Measurements from ENCODE around the gene LHFPL2.
"Not testable (repeated sequence)": the region's sequence is repeated elsewhere in the genome, so short reads cannot be mapped to it uniquely, and the experiment has no call there.

Gene LHFPL2

DNA sequence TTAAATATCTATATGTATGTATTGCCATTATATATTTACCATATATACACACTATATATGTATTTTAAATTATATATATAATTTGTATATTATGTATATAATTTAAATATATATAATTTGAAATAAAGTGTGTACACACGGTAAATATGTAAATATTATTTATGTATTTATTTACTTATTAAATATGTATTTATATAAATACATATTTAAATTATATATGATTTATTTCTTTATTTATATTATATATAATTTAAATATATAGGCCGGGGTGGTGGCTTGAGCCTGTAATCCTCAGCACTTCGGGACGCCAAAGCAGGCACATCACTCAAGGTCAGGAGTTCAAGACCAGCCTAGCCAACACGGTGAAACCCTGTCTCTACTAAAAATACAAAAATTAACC is 31.3 kb upstream of the LHFPL2 start:
- Histone ChIP-seq H3K4me1 (ENCODE audit: control insufficient read depth, insufficient read depth, low read length) (no peaks in the 10 kb centered on the region), H3K27me3 (ENCODE audit: control insufficient read depth, insufficient read depth, low read length, poor library complexity, severe bottlenecking) (no peaks in the 10 kb centered on the region), H3K9me3 (ENCODE audit: control insufficient read depth, low read length) (no peaks in the 10 kb centered on the region), H3K27ac (ENCODE audit: insufficient read depth, low read depth, low read length, poor library complexity, severe bottlenecking) (no peak overlapping the region), H3K36me3 (ENCODE audit: control insufficient read depth, insufficient read depth, low read length) (no peaks in the 10 kb centered on the region), H3K4me3 (ENCODE audit: insufficient read depth, low read depth, low read length) (no peak overlapping the region)
- 93 to 98% methylated on average over 4 of the region's 5 CpGs for WGBS, 2 experiments

DNA sequence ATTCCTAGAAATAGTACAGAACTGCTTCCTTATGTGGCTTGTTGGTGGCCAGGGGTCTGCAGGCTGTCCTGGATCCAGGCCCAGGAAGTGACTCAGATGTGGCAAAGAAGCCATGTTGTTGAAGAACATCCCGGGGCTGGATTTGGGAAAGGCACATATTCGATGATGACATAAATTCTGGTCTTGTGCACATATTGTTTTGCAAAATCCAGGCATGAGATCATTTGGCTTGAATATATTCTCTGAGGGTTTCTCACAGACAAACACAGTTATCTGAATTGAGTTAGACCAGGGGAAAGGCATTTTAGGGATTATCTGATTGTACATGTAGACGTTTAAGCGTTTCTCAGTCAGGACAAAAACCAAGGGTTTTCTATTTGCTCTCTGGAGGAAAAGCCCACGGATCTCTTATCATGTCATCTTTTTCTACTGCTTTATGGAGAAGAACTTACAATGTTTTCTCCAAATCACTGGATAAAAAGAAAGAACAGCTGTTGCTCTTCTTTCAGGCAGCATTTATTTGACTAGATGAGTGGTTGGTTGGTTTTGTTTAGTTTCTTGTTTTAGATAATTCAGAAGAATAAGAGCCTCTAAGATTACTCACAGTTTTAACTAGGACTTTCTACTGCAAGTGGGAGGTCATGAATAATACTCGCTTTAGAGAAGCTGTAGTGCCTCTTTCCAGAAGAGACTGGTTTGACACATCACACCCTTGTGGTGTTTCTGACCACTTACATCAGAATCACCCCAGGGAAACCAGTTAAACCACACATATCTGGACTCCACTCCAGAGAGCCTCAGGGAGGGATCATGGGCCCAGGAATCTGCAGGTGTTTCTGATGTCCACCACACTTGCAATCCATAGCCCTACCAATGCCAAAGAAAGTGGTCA is 29.5 kb upstream of the LHFPL2 start:
- Histone ChIP-seq H3K4me1 (ENCODE audit: control insufficient read depth, insufficient read depth, low read length) (no peaks in the 10 kb centered on the region), H3K36me3 (ENCODE audit: control insufficient read depth, insufficient read depth, low read length) (no peaks in the 10 kb centered on the region), H3K9me3 (ENCODE audit: control insufficient read depth, low read length) (no peaks in the 10 kb centered on the region), H3K4me3 (ENCODE audit: insufficient read depth, low read depth, low read length) (no peak overlapping the region), H3K27me3 (ENCODE audit: control insufficient read depth, insufficient read depth, low read length, poor library complexity, severe bottlenecking) (no peaks in the 10 kb centered on the region), H3K27ac (ENCODE audit: insufficient read depth, low read depth, low read length, poor library complexity, severe bottlenecking) (no peak overlapping the region)
- 88 to 95% methylated on average over 6 of the region's 6 CpGs for WGBS, 2 experiments

DNA sequence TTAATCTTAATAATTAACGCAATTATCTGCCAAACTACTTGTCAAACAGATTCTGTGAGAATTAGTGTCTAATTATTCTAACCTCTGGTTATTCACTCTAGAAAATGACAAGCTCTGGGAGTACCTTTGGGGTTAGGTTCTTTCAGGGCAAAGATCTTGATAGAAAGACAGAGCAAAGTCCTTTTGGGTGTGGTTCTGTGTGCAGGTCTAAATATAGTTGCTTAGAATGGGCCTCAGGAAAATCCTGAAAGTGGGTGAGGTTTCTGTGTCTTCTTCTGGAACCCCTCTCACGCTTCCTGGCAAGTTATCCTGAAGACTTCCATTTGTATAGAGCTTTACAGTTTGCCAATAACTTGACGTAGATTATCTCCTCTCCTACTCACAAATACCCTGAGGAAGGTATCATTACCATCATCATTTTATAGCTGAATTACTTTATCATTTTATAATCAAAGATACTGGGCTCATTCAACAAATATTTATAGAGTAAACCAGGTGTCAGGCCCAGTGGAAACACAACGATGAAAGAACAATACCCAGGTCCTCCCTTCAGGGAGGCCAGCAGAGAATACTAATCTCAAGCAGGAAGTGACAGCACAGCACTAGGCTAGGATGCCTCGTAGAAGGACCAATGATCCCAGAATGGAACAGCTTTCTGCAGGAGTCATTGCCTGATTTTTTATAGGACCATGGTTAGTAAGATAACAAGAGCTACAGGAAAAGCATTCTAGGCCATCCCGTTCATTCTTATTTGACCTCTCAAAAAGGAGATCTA is 27.6 kb upstream of the LHFPL2 start:
- Histone ChIP-seq H3K27ac (ENCODE audit: insufficient read depth, low read depth, low read length, poor library complexity, severe bottlenecking) (no peak overlapping the region), H3K4me3 (ENCODE audit: insufficient read depth, low read depth, low read length) (no peak overlapping the region), H3K4me1 (ENCODE audit: control insufficient read depth, insufficient read depth, low read length) (no peaks in the 10 kb centered on the region), H3K36me3 (ENCODE audit: control insufficient read depth, insufficient read depth, low read length) (no peaks in the 10 kb centered on the region), H3K9me3 (ENCODE audit: control insufficient read depth, low read length) (no peaks in the 10 kb centered on the region), H3K27me3 (ENCODE audit: control insufficient read depth, insufficient read depth, low read length, poor library complexity, severe bottlenecking) (no peaks in the 10 kb centered on the region)
- 94 to 95% methylated on average over 6 of the region's 6 CpGs for WGBS, 2 experiments

DNA sequence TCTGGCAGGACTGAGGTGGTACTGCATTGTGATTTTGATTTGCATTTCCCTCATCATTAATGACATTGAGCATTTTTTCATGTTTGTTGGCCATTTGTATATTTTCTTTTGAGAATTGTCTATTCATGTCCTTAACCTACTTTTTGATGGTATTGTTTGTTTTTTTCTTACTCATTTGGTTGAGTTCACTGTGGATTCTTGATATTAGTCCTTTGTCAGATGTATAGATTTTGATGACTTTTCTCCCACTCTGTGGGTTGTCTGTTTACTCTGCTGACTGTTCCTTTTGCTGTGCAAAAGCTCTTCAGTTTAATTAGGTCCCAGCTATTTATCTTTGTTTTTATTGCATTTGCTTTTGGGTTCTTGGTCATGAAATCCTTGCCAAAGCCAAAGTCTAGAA is 25.3 kb upstream of the LHFPL2 start:
- H3K36me3 ChIP-seq (ENCODE audit: control insufficient read depth, insufficient read depth, low read length); H3K9me3 ChIP-seq (ENCODE audit: control insufficient read depth, low read length); H3K27ac ChIP-seq (ENCODE audit: insufficient read depth, low read depth, low read length, poor library complexity, severe bottlenecking); H3K4me1 ChIP-seq (ENCODE audit: control insufficient read depth, insufficient read depth, low read length); H3K4me3 ChIP-seq (ENCODE audit: insufficient read depth, low read depth, low read length); H3K27me3 ChIP-seq (ENCODE audit: control insufficient read depth, insufficient read depth, low read length, poor library complexity, severe bottlenecking): not testable (repeated sequence)

DNA sequence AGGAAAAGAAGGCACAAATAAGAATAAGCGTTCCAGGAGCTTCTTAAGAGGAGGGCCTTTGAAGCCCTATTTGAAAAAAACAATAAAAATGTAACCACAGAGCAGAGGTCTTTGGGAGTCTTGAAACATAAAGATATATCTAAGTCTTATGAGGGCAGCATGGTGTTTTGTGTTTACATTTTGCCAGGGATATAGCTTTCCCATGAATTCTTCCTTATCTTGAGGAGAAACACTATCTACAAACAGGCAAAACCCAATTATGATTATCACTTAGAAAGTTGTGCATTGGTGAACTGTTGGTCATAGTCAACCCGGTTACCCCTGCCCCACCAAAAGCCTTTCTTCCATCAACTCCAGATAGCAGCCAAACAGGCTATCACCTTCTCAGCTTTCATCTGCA is 23.6 kb upstream of the LHFPL2 start:
- H3K27me3 ChIP-seq (ENCODE audit: control insufficient read depth, insufficient read depth, low read length, poor library complexity, severe bottlenecking), result no peaks in the 10 kb centered on the region
- no peaks in the 10 kb centered on the region for H3K9me3 ChIP-seq (ENCODE audit: control insufficient read depth, low read length)
- H3K27ac ChIP-seq (ENCODE audit: insufficient read depth, low read depth, low read length, poor library complexity, severe bottlenecking), result no peak overlapping the region
- H3K36me3 ChIP-seq (ENCODE audit: control insufficient read depth, insufficient read depth, low read length), result no peaks in the 10 kb centered on the region
- no peaks in the 10 kb centered on the region for H3K4me1 ChIP-seq (ENCODE audit: control insufficient read depth, insufficient read depth, low read length)
- 97 to 100% methylated on average over 2 of the region's 2 CpGs for WGBS, 2 experiments
- H3K4me3 ChIP-seq (ENCODE audit: insufficient read depth, low read depth, low read length), result no peak overlapping the region

DNA sequence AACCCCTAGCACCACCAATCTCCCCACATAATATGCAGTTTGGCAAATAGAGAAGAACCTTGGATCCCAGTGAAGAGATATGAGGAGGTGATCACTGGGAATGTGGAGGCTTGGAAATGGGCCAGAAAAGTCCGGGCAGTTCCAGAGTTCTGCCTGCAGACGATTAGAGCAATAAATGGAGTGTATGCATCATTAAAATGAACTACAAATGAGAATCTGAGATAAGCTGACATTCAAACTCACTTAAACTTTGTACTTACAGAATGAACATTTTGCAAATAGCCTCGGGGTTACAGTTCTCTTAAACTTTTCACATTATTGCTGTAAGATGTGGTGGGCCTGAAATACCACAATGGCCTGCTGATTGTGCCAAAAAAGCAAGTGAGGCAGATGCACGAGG is 23.0 kb upstream of the LHFPL2 start:
- no peaks in the 10 kb centered on the region for H3K9me3 ChIP-seq (ENCODE audit: control insufficient read depth, low read length)
- H3K36me3 ChIP-seq (ENCODE audit: control insufficient read depth, insufficient read depth, low read length), result no peaks in the 10 kb centered on the region
- H3K4me3 ChIP-seq (ENCODE audit: insufficient read depth, low read depth, low read length), result no peak overlapping the region
- H3K27me3 ChIP-seq (ENCODE audit: control insufficient read depth, insufficient read depth, low read length, poor library complexity, severe bottlenecking), result no peaks in the 10 kb centered on the region
- H3K4me1 ChIP-seq (ENCODE audit: control insufficient read depth, insufficient read depth, low read length), result no peaks in the 10 kb centered on the region
- 96 to 99% methylated on average over 4 of the region's 4 CpGs for WGBS, 2 experiments
- H3K27ac ChIP-seq (ENCODE audit: insufficient read depth, low read depth, low read length, poor library complexity, severe bottlenecking), result no peak overlapping the region

DNA sequence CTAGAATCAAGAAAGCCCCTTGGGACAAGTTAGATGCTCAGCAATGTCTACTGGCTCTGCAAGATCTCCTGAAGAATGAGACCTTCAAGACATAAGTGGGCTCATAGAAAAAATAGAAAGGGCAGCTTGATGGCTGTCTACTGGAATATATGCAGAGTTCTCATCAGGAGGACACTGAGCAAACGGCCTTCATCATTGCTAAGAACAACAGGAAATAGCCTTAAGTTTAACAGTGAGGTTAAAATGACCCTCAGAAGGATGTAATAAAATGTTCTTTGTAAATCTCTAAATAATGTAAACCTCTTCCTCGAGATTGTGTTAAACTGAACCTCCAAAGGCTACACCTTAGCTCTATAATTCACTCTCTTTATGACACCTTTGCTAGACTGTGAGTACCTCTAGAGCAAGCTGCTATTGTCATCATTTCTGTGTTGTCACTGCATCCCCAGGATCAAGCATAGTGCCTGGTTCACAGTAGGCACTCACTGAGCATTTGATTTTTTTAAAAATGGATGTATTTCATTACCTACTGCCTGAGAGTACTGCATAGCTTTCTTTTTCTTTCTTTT is 22.2 kb upstream of the LHFPL2 start:
- WGBS, 2 experiments, result 88 to 97% methylated on average over 2 of the region's 2 CpGs

DNA sequence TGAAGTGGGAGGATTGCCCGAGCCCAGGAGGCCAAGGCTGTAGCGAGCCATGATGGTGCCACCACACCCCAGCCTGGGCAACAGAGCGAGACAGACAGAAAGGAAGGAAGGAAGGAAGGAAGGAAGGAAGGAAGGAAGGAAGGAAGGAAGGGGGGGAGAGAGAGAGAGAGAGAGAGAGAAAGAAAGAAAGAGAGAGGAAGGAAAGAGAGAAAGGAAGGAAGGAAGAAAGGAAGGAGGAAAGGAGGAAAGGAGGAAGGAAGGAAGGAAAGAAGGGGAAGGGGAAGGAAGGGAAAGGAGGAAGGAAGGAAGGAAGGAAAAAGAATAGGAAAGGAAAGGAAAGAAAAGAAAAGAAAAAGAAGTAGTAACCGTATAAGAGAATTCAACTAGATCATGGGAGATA is 20.8 kb upstream of the LHFPL2 start:
- no peaks in the 10 kb centered on the region for H3K9me3 ChIP-seq (ENCODE audit: control insufficient read depth, low read length)
- H3K36me3 ChIP-seq (ENCODE audit: control insufficient read depth, insufficient read depth, low read length), result no peaks in the 10 kb centered on the region
- 94 to 95% methylated on average over 4 of the region's 4 CpGs for WGBS, 2 experiments
- no peaks in the 10 kb centered on the region for H3K27me3 ChIP-seq (ENCODE audit: control insufficient read depth, insufficient read depth, low read length, poor library complexity, severe bottlenecking)
- no peak overlapping the region for H3K4me3 ChIP-seq (ENCODE audit: insufficient read depth, low read depth, low read length)
- no peaks in the 10 kb centered on the region for H3K4me1 ChIP-seq (ENCODE audit: control insufficient read depth, insufficient read depth, low read length)
- no peak overlapping the region for H3K27ac ChIP-seq (ENCODE audit: insufficient read depth, low read depth, low read length, poor library complexity, severe bottlenecking)

More for the DNA sequence above, 22.2 kb upstream of the LHFPL2 start:
- no peaks in the 10 kb centered on the region for H3K36me3 ChIP-seq (ENCODE audit: control insufficient read depth, insufficient read depth, low read length)
- no peak overlapping the region for H3K27ac ChIP-seq (ENCODE audit: insufficient read depth, low read depth, low read length, poor library complexity, severe bottlenecking)
- H3K9me3 ChIP-seq (ENCODE audit: control insufficient read depth, low read length), result no peaks in the 10 kb centered on the region
- H3K4me3 ChIP-seq (ENCODE audit: insufficient read depth, low read depth, low read length), result no peak overlapping the region
- H3K27me3 ChIP-seq (ENCODE audit: control insufficient read depth, insufficient read depth, low read length, poor library complexity, severe bottlenecking), result no peaks in the 10 kb centered on the region
- no peaks in the 10 kb centered on the region for H3K4me1 ChIP-seq (ENCODE audit: control insufficient read depth, insufficient read depth, low read length)

DNA sequence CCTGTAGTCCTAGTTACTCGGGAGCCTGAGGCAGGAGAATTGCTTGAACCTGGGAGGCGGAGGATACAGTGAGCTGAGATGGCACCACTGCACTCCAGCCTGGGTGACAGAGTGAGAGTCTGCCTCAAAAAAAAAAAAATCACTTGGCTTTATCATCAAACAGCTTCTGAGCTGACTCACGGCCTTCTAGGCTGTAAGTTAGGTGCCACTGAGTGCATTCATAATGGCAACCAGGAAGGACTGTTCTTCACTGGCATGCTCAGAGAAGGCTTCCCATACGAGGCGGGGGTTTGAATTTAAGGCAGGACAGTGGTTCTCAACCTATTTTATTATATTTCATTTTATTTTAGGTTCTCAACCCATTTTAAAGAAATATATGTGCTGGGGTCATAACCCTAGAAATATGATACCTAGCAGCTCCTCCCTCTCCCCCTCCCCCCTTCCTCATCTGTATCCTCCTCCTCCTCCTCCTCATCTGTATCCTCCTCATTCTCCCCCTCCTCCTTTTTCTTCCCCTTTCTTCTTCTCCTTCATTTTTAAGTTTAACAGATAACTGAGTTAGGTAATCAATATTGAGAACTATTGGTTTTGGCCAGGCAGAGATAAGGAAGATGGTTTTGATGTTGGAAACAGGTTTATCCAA is 19.0 kb upstream of the LHFPL2 start:
- WGBS, 2 experiments, result 95 to 96% methylated on average over 5 of the region's 5 CpGs
- Histone ChIP-seq H3K4me1 (ENCODE audit: control insufficient read depth, insufficient read depth, low read length) (no peaks in the 10 kb centered on the region), H3K27me3 (ENCODE audit: control insufficient read depth, insufficient read depth, low read length, poor library complexity, severe bottlenecking) (no peaks in the 10 kb centered on the region), H3K36me3 (ENCODE audit: control insufficient read depth, insufficient read depth, low read length) (no peaks in the 10 kb centered on the region), H3K27ac (ENCODE audit: insufficient read depth, low read depth, low read length, poor library complexity, severe bottlenecking) (no peak overlapping the region), H3K9me3 (ENCODE audit: control insufficient read depth, low read length) (no peaks in the 10 kb centered on the region), H3K4me3 (ENCODE audit: insufficient read depth, low read depth, low read length) (no peak overlapping the region)

DNA sequence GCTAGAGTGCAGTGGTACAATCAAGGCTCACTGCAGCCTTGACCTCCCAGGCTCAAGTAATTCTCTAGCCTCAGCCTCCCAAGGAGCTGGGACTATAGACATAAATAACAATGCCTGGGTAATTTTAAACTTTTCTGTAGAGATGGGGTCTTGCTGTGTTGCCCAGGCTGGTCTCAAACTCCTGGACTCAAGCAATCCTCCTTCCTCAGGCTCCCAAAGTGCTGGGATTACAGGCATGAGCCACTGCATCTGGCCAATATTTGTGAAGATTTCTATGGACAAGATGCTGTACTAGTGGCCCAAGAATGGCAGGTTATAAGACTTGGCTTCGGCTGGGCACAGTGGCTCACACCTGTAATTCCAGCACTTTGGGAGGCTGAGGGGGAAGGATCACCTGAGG is 18.4 kb upstream of the LHFPL2 start:
- not testable (repeated sequence) for H3K4me3 ChIP-seq (ENCODE audit: insufficient read depth, low read depth, low read length); H3K36me3 ChIP-seq (ENCODE audit: control insufficient read depth, insufficient read depth, low read length); H3K27me3 ChIP-seq (ENCODE audit: control insufficient read depth, insufficient read depth, low read length, poor library complexity, severe bottlenecking); H3K9me3 ChIP-seq (ENCODE audit: control insufficient read depth, low read length); H3K4me1 ChIP-seq (ENCODE audit: control insufficient read depth, insufficient read depth, low read length); H3K27ac ChIP-seq (ENCODE audit: insufficient read depth, low read depth, low read length, poor library complexity, severe bottlenecking)
- WGBS, 2 experiments, result 82 to 98% methylated on average over 1 of the region's 1 CpG
